GM23338 (cell line): Measurements from ENCODE around the gene ZNF391.
A peak's percentile ranks its signal among the peaks of the same experiment; 100 is the strongest.

Experiments used
- CREB1 ChIP-seq: fragments of 250-450 bp; sonication (Bioruptor Pico); IDR thresholded peaks from 2 replicates; pipeline ENCODE4 v1.5.0; 2020; ENCODE audit warnings: low read depth, mild to moderate bottlenecking, moderate library complexity
- ETS1 ChIP-seq: IDR thresholded peaks from 2 replicates; pipeline ENCODE4 v1.6.1; 2016; ENCODE audit warnings: antibody characterized with exemption
- EZH2 ChIP-seq: fragments of 200-600 bp; sonication (generic); IDR thresholded peaks from one replicate; pipeline ENCODE4 v1.8.0; 2017; ENCODE audit warnings: antibody characterized with exemption, mild to moderate bottlenecking, low read depth; ENCODE audit not compliant: unreplicated experiment
- EZH2phosphoT487 ChIP-seq: fragments of 200-600 bp; sonication (generic); IDR thresholded peaks from one replicate; pipeline ENCODE4 v1.8.1; 2018; ENCODE audit warnings: antibody characterized with exemption; ENCODE audit not compliant: unreplicated experiment
- JUNB ChIP-seq: IDR thresholded peaks from one replicate; pipeline ENCODE4 v1.6.1; 2016; ENCODE audit warnings: antibody characterized with exemption; ENCODE audit not compliant: unreplicated experiment
- NANOG ChIP-seq: IDR thresholded peaks from 2 replicates; pipeline ENCODE4 v1.6.1; 2016; ENCODE audit warnings: antibody characterized with exemption, borderline replicate concordance
- POLR2AphosphoS5 ChIP-seq: IDR thresholded peaks from 2 replicates; pipeline ENCODE4 v1.6.1; 2016; ENCODE audit warnings: antibody characterized with exemption, low read depth
- REST ChIP-seq: IDR thresholded peaks from one replicate; pipeline ENCODE4 v1.6.1; 2018; ENCODE audit warnings: antibody characterized with exemption; ENCODE audit not compliant: unreplicated experiment
- STAT1 ChIP-seq: IDR thresholded peaks from one replicate; pipeline ENCODE4 v1.6.1; 2016; ENCODE audit warnings: antibody characterized with exemption; ENCODE audit not compliant: unreplicated experiment
- ZNF114 ChIP-seq: fragments of 250-450 bp; sonication (Bioruptor Pico); IDR thresholded peaks from 2 replicates; pipeline ENCODE4 v1.5.0; 2020; ENCODE audit warnings: mild to moderate bottlenecking, moderate library complexity
- ZNF331 ChIP-seq: fragments of 250-450 bp; sonication (Bioruptor Pico); IDR thresholded peaks from 2 replicates; pipeline ENCODE4 v1.5.0; 2020; ENCODE audit warnings: low read depth, mild to moderate bottlenecking, moderate library complexity
- TF ChIP-seq, protein P1 (sequence below), 2 experiments: fragments of 200-600 bp in 1 of 2; sonication (generic) in 1 of 2; conservative IDR thresholded peaks; 2 replicates each; pipeline versions ENCODE4 v1.5.1 to v1.6.1; 2016 to 2017; ENCODE audit warnings: antibody characterized with exemption in 2 of 2, low read depth in 2 of 2, mild to moderate bottlenecking in 2 of 2, moderate library complexity in 1 of 2
- TF ChIP-seq, protein P2 (sequence below): fragments of 250-450 bp; sonication (Bioruptor Pico); IDR thresholded peaks from 2 replicates; pipeline ENCODE4 v1.5.0; 2020; ENCODE audit warnings: mild to moderate bottlenecking, moderate library complexity

DNA sequence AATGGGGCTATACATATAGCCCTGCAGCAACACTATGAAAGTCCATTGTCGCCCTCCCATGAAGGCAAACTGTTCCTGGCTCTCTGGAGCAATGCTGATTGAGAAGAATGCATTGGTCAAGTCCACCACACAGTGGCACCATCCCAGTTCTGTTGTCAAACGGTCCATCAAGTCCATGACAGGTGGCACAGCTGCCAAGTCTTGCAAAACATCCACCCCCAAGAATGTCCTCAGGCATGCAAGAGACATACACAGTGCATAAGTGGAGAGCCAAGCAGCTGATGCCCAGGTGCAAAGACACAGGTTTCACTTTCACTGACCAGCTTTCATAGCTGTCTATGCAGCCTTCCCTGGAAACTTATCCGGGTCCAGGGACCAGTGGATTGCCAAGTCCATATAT, 17.5 kb downstream of the ZNF391 start:
- TF ChIP-seq, protein P1, sequence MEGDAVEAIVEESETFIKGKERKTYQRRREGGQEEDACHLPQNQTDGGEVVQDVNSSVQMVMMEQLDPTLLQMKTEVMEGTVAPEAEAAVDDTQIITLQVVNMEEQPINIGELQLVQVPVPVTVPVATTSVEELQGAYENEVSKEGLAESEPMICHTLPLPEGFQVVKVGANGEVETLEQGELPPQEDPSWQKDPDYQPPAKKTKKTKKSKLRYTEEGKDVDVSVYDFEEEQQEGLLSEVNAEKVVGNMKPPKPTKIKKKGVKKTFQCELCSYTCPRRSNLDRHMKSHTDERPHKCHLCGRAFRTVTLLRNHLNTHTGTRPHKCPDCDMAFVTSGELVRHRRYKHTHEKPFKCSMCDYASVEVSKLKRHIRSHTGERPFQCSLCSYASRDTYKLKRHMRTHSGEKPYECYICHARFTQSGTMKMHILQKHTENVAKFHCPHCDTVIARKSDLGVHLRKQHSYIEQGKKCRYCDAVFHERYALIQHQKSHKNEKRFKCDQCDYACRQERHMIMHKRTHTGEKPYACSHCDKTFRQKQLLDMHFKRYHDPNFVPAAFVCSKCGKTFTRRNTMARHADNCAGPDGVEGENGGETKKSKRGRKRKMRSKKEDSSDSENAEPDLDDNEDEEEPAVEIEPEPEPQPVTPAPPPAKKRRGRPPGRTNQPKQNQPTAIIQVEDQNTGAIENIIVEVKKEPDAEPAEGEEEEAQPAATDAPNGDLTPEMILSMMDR (conservative IDR thresholded peaks at IDR 0.05; ENCODE audit: low read depth in 2 of 2) = 0 out of 4 replicates have a peak, but pooled peaks of 1 of the 2 experiments have one; percentile 13
- TF ChIP-seq ZNF331 (CRISPR knock-in tag) (no peak), EZH2 (no peak), POLR2AphosphoS5 (no peak), STAT1 (no peak), CREB1 (CRISPR knock-in tag) (no peak), REST (no peak), JUNB (no peak), EZH2phosphoT487 (no peak), ETS1 (no peak), ZNF114 (CRISPR knock-in tag) (no peak), NANOG (no peak)
- TF ChIP-seq, protein P2, sequence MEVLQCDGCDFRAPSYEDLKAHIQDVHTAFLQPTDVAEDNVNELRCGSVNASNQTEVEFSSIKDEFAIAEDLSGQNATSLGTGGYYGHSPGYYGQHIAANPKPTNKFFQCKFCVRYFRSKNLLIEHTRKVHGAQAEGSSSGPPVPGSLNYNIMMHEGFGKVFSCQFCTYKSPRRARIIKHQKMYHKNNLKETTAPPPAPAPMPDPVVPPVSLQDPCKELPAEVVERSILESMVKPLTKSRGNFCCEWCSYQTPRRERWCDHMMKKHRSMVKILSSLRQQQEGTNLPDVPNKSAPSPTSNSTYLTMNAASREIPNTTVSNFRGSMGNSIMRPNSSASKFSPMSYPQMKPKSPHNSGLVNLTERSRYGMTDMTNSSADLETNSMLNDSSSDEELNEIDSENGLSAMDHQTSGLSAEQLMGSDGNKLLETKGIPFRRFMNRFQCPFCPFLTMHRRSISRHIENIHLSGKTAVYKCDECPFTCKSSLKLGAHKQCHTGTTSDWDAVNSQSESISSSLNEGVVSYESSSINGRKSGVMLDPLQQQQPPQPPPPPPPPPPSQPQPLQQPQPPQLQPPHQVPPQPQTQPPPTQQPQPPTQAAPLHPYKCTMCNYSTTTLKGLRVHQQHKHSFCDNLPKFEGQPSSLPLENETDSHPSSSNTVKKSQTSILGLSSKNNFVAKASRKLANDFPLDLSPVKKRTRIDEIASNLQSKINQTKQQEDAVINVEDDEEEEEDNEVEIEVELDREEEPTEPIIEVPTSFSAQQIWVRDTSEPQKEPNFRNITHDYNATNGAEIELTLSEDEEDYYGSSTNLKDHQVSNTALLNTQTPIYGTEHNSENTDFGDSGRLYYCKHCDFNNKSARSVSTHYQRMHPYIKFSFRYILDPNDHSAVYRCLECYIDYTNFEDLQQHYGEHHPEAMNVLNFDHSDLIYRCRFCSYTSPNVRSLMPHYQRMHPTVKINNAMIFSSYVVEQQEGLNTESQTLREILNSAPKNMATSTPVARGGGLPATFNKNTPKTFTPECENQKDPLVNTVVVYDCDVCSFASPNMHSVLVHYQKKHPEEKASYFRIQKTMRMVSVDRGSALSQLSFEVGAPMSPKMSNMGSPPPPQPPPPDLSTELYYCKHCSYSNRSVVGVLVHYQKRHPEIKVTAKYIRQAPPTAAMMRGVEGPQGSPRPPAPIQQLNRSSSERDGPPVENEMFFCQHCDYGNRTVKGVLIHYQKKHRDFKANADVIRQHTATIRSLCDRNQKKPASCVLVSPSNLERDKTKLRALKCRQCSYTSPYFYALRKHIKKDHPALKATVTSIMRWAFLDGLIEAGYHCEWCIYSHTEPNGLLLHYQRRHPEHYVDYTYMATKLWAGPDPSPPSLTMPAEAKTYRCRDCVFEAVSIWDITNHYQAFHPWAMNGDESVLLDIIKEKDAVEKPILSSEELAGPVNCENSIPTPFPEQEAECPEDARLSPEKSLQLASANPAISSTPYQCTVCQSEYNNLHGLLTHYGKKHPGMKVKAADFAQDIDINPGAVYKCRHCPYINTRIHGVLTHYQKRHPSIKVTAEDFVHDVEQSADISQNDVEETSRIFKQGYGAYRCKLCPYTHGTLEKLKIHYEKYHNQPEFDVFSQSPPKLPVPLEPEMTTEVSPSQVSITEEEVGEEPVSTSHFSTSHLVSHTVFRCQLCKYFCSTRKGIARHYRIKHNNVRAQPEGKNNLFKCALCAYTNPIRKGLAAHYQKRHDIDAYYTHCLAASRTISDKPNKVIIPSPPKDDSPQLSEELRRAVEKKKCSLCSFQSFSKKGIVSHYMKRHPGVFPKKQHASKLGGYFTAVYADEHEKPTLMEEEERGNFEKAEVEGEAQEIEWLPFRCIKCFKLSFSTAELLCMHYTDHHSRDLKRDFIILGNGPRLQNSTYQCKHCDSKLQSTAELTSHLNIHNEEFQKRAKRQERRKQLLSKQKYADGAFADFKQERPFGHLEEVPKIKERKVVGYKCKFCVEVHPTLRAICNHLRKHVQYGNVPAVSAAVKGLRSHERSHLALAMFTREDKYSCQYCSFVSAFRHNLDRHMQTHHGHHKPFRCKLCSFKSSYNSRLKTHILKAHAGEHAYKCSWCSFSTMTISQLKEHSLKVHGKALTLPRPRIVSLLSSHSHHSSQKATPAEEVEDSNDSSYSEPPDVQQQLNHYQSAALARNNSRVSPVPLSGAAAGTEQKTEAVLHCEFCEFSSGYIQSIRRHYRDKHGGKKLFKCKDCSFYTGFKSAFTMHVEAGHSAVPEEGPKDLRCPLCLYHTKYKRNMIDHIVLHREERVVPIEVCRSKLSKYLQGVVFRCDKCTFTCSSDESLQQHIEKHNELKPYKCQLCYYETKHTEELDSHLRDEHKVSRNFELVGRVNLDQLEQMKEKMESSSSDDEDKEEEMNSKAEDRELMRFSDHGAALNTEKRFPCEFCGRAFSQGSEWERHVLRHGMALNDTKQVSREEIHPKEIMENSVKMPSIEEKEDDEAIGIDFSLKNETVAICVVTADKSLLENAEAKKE = no peak
